ENCODE measurements around the gene THBS3. TPM values are rescaled to one million over a fixed set of nuclear protein-coding genes. Genes with fewer than 3 reads are reported as not detected.

THBS3 gene
- total and polyA plus RNA-seq, 2 of the 13 experiments (the other 11 are each of a cell fraction or from before 2014, with no cell fraction given), result 0.86 to 3.6 TPM

GRCh38 chr1:155250633-155251449 lies 43.1 kb upstream of the THBS3 start (continued):
- TF ChIP-seq HMGXB3 (CRISPR knock-in tag; IDR thresholded peaks at IDR 0.05; ENCODE audit: borderline replicate concordance) (peak; percentile 20; the same call in 1 of the 2 replicates), PITX1 (CRISPR knock-in tag; IDR thresholded peaks at IDR 0.05) (peak; percentile 56; the same call in 1 of the 2 replicates), HOXA5 (CRISPR knock-in tag; IDR thresholded peaks at IDR 0.05) (no peak), MYNN (CRISPR knock-in tag; IDR thresholded peaks at IDR 0.05; ENCODE audit: low read depth) (0 out of 2 replicates have a peak, but pooled peaks have one; percentile 21), ZFP90 (CRISPR knock-in tag; IDR thresholded peaks at IDR 0.05; ENCODE audit: borderline replicate concordance) (peak; percentile 78; the same call in 1 of the 2 replicates), SCMH1 (CRISPR knock-in tag; IDR thresholded peaks at IDR 0.05; ENCODE audit: borderline replicate concordance) (no peak), ZBTB42 (CRISPR knock-in tag; IDR thresholded peaks at IDR 0.05) (no peak), EZH2 (conservative IDR thresholded peaks at IDR 0.05; ENCODE audit: low read depth, low read length) (no peak), MIXL1 (CRISPR knock-in tag; IDR thresholded peaks at IDR 0.05) (no peak), KDM5B (CRISPR knock-in tag; IDR thresholded peaks at IDR 0.05; ENCODE audit: borderline replicate concordance) (0 out of 2 replicates have a peak, but pooled peaks have one; percentile 20), SMARCC2 (IDR thresholded peaks at IDR 0.05) (no peak), ZFP36 (IDR thresholded peaks at IDR 0.05; ENCODE audit: borderline replicate concordance, low read depth, low read length, partially characterized antibody) (no peak), ZSCAN30 (CRISPR knock-in tag; IDR thresholded peaks at IDR 0.05) (no peak)
- TF ChIP-seq, protein P1, sequence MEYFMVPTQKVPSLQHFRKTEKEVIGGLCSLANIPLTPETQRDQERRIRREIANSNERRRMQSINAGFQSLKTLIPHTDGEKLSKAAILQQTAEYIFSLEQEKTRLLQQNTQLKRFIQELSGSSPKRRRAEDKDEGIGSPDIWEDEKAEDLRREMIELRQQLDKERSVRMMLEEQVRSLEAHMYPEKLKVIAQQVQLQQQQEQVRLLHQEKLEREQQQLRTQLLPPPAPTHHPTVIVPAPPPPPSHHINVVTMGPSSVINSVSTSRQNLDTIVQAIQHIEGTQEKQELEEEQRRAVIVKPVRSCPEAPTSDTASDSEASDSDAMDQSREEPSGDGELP (IDR thresholded peaks at IDR 0.05; ENCODE audit: borderline replicate concordance, low read depth), result peak; percentile 10; the same call in 1 of the 2 replicates
- TF ChIP-seq, protein P2, sequence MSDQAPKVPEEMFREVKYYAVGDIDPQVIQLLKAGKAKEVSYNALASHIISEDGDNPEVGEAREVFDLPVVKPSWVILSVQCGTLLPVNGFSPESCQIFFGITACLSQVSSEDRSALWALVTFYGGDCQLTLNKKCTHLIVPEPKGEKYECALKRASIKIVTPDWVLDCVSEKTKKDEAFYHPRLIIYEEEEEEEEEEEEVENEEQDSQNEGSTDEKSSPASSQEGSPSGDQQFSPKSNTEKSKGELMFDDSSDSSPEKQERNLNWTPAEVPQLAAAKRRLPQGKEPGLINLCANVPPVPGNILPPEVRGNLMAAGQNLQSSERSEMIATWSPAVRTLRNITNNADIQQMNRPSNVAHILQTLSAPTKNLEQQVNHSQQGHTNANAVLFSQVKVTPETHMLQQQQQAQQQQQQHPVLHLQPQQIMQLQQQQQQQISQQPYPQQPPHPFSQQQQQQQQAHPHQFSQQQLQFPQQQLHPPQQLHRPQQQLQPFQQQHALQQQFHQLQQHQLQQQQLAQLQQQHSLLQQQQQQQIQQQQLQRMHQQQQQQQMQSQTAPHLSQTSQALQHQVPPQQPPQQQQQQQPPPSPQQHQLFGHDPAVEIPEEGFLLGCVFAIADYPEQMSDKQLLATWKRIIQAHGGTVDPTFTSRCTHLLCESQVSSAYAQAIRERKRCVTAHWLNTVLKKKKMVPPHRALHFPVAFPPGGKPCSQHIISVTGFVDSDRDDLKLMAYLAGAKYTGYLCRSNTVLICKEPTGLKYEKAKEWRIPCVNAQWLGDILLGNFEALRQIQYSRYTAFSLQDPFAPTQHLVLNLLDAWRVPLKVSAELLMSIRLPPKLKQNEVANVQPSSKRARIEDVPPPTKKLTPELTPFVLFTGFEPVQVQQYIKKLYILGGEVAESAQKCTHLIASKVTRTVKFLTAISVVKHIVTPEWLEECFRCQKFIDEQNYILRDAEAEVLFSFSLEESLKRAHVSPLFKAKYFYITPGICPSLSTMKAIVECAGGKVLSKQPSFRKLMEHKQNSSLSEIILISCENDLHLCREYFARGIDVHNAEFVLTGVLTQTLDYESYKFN (CRISPR knock-in tag; conservative IDR thresholded peaks at IDR 0.05), result peak; percentile 47
- TF ChIP-seq, protein P3, sequence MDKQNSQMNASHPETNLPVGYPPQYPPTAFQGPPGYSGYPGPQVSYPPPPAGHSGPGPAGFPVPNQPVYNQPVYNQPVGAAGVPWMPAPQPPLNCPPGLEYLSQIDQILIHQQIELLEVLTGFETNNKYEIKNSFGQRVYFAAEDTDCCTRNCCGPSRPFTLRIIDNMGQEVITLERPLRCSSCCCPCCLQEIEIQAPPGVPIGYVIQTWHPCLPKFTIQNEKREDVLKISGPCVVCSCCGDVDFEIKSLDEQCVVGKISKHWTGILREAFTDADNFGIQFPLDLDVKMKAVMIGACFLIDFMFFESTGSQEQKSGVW (CRISPR knock-in tag; IDR thresholded peaks at IDR 0.05; ENCODE audit: borderline replicate concordance), result no peak
- TF ChIP-seq, protein P4, sequence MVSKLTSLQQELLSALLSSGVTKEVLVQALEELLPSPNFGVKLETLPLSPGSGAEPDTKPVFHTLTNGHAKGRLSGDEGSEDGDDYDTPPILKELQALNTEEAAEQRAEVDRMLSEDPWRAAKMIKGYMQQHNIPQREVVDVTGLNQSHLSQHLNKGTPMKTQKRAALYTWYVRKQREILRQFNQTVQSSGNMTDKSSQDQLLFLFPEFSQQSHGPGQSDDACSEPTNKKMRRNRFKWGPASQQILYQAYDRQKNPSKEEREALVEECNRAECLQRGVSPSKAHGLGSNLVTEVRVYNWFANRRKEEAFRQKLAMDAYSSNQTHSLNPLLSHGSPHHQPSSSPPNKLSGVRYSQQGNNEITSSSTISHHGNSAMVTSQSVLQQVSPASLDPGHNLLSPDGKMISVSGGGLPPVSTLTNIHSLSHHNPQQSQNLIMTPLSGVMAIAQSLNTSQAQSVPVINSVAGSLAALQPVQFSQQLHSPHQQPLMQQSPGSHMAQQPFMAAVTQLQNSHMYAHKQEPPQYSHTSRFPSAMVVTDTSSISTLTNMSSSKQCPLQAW (CRISPR knock-in tag; IDR thresholded peaks at IDR 0.05), result no peak; the same call in 1 of the 2 replicates
